RWPE1 (cell line): ENCODE measurements around the gene ZCCHC24.

ENCODE experiments used
- CTCF ChIA-PET: fragments of 350-600 bp; sonication (Branson Sonifier 250); formaldehyde crosslinking; extraction: SDS; loops from one replicate; lab custom pipeline; 2021; lab: Yijun Ruan, JAX
- POLR2A ChIA-PET: fragments of 400-600 bp; formaldehyde crosslinking; extraction: SDS; loops from one replicate; lab custom pipeline; 2020; ENCODE audit warnings: antibody characterized with exemption; ENCODE audit not compliant: low non-redundant PET; lab: Yijun Ruan, JAX
- DNase-seq: peaks from one replicate; pipeline ENCODE4 v3.0.0; 2012; ENCODE audit warnings: low spot score
- H3K27ac ChIP-seq: fragments of 450-650 bp; 2 replicates; pipeline ENCODE4 v1.5.1; 2017
- TF ChIP-seq, protein P1 (sequence below): fragments of 450-650 bp; conservative IDR thresholded peaks from 2 replicates; pipeline ENCODE4 v1.5.1; 2017; ENCODE audit warnings: low read depth, mild to moderate bottlenecking

Gene ZCCHC24

GRCh38 chr10:79380946-79381721 is 64.3 kb downstream of the ZCCHC24 start:
- TF ChIP-seq, protein P1, sequence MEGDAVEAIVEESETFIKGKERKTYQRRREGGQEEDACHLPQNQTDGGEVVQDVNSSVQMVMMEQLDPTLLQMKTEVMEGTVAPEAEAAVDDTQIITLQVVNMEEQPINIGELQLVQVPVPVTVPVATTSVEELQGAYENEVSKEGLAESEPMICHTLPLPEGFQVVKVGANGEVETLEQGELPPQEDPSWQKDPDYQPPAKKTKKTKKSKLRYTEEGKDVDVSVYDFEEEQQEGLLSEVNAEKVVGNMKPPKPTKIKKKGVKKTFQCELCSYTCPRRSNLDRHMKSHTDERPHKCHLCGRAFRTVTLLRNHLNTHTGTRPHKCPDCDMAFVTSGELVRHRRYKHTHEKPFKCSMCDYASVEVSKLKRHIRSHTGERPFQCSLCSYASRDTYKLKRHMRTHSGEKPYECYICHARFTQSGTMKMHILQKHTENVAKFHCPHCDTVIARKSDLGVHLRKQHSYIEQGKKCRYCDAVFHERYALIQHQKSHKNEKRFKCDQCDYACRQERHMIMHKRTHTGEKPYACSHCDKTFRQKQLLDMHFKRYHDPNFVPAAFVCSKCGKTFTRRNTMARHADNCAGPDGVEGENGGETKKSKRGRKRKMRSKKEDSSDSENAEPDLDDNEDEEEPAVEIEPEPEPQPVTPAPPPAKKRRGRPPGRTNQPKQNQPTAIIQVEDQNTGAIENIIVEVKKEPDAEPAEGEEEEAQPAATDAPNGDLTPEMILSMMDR, result no peak
- ChIA-PET CTCF (no interaction called here), POLR2A (no interaction called here)
- DNase-seq, result no peak
- H3K27ac ChIP-seq, result no peak overlapping the region

GRCh38 chr10:79380125-79380945 is 65.1 kb downstream of the ZCCHC24 start:
- TF ChIP-seq, protein P1, result no peak
- DNase-seq, result no peak
- CTCF ChIA-PET, result interaction anchor here (0.9 kb wide), 1 partner anchor 14 kb away, joined by 3 read pairs; no protein-coding TSS in a partner anchor
- H3K27ac ChIP-seq, result no peak overlapping the region
- POLR2A ChIA-PET, result no interaction called here

GRCh38 chr10:79379512-79380124 is 65.8 kb downstream of the ZCCHC24 start:
- TF ChIP-seq, protein P1, result no peak
- ChIA-PET CTCF (interaction anchor here (0.9 kb wide), 1 partner anchor 13 kb away, joined by 3 read pairs; no protein-coding TSS in a partner anchor), POLR2A (no interaction called here)

DNA sequence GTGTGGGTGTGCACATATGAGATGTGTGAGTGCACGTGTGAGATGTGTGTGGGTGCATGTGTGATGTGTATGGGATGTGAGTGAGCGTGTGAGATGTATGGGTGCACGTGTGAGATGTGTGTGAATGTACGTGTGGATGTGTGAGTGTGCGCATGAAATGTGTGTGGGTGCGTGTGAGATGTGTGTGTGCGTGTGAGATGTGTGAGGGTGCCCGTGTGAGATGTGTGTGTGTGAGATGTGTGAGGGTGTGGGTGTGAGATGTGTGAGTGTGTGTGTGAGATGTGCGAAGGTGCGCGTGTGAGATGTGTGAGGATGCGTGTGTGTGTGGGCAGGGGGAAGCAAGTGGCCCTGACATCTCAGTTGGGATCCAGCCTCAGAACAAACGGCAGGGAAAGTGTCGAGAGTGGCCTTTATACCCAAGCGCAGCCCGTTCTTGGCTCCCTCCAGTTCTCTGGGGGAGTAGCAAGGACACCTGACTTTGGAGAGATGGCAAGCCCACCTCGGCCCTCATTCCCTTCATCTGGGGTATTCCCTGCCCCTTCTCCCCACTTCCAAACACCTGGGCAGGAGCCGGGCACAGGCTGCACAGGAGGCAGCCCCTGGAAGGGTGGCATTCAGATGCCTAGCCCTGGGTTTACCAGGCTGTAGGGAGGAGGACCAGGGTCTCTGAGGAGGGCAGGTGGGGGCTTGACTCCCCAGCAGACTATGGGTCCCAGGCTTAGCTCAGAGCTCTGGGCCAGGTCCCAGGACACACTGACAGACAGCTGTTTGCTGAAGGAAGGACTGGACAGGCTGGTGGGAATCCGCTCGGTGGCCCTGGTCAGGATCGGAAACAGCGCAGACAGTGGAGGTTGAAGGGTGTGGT is 66.5 kb downstream of the ZCCHC24 start:
- POLR2A ChIA-PET, result no interaction called here
- CTCF ChIA-PET, result interaction anchor here (0.6 kb wide), 1 partner anchor 797 kb away, joined by 4 read pairs; no protein-coding TSS in a partner anchor
- H3K27ac ChIP-seq, result no peak overlapping the region
- no peak for DNase-seq
- TF ChIP-seq, protein P1, result no peak

More at GRCh38 chr10:79379512-79380124, 65.8 kb downstream of the ZCCHC24 start:
- no peak overlapping the region for H3K27ac ChIP-seq
- DNase-seq, result no peak

DNA sequence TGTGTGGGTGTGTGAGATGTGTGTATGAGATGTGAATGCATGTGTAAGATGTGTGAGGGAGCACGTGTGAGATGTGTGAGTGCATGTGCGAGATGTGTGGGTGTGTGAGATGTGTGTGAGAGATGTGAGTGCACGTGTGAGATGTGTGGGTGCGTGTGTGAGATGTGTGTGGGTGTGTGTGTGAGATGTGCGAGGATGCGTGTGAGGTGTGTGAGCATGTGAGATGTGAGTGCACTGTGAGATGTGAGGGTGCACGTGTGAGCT is 67.1 kb downstream of the ZCCHC24 start:
- DNase-seq, result no peak
- no peak overlapping the region for H3K27ac ChIP-seq
- ChIA-PET CTCF (interaction anchor here (0.6 kb wide), 1 partner anchor 797 kb away, joined by 4 read pairs; no protein-coding TSS in a partner anchor), POLR2A (no interaction called here)
- TF ChIP-seq, protein P1, result no peak
